Stimulated activated CD4-positive, alpha-beta T cell treated with anti-CD3 and anti-CD28 coated beads, Interleukin-4, amount 100 ng/mL, for 1 hour (primary cell): ENCODE results near the gene ZPR1.

ENCODE experiments used
- DNase-seq: peaks from one replicate; pipeline ENCODE4 v3.0.0-alpha.2; 2020

Gene ZPR1

DNA sequence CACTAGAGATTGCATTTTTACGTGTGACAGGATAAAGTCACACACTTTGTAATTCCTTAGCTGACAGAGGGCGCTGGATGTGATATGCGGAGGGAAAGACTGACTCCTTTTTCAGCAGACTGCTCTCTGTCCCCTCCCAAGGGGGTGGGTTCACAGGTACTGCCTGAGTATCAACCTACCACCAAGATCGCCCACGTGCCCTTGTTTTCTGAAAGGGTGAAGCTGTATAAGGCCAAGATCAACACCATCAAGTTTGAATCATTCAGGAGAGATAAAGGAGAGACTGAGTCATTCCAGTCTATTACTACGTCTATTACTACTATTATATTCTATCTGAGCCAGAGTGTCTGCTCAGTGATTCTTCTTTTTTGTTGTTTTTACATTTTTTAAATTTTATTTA is 45.7 kb downstream of the ZPR1 start:
- DNase-seq = no peak

DNA sequence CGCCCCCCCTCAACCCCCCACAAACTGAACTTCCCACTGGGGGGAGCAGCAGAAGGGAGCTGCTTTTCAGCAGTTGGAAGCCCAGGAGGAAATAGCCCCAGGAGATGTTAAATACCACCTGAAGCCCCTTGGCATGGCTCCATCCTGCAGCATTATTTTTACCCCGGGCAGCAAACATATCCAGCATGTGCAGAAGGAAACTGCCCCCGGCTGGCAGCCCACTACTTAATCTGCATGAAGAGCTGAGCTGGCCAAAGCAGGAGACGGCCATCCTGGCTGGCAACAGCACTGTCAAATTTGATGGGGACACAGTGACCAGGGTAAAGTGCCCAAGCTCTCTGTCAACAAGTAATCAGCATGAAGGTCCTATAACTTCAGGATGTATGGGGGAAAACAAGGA is 47.1 kb downstream of the ZPR1 start:
- DNase-seq = no peak

DNA sequence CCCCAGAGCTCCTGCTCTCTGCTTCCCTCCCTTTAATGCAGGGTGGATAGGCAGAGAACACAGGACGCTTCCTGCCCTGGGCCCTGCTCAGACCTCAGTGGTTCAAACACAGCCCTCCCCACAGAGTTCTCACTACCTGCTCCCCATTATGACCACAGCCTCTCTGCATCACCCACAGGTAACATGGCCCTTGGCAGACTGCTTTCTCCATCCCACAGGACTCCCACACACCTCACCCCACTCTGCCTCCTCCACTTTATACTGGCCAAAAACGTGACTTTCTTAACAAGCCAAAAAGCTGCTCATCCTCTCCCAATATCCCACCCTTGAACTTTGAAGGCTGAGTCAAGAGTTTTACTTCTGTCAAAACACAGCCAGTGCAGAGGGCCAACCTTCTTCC is 48.8 kb downstream of the ZPR1 start:
- DNase-seq = no peak

DNA sequence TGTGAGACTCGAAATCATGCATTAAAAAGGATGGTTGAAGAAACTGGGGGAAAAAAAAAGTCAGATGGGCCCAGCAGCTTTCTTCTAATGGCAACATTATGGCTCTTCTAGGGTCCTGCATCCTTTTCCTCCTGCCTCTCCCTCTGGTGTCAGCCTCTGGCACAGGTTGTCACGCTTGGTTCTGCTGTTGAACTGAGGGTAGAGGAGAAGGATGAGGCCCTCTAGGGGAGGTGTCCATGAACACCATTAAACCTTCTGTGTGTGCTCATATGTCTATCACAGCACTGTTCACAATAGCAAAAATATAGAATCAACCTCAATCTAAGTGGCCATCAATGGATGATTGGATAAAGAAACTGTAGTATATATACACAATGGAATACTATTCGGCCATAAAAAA is 51.1 kb downstream of the ZPR1 start:
- DNase-seq = no peak

DNA sequence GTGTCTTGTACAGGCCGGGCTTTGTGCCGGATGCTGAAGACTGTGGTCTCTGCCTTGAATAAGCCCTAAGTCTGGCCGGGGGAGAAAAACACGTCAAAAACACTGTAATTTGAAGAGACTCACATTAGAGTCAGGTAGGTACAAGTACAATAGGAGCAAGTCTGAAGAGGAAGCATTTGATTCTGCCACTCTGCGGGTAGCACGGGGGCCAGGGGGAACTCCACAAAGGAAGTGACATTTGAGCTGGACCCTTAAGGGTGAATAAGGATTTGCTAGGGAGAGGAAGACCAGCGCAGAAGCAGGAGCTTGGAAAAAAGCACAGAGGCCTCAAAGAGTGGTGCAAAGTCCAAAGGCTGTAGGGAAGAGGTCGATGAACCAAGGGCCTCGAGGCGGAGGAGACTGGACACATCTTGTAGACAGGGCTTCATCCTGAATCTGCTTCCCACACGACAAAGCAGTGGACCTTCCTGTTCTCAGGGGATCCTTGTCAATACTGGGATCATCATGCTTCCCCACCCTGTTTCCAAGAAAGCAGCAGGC is 53.8 kb downstream of the ZPR1 start:
- no peak for DNase-seq

- no peak for DNase-seq
Observed at GRCh38 chr11:116733043-116733755, 54.6 kb downstream of the ZPR1 start.

GRCh38 chr11:116732271-116733042 is 55.4 kb downstream of the ZPR1 start:
- DNase-seq = peak; percentile 58

DNA sequence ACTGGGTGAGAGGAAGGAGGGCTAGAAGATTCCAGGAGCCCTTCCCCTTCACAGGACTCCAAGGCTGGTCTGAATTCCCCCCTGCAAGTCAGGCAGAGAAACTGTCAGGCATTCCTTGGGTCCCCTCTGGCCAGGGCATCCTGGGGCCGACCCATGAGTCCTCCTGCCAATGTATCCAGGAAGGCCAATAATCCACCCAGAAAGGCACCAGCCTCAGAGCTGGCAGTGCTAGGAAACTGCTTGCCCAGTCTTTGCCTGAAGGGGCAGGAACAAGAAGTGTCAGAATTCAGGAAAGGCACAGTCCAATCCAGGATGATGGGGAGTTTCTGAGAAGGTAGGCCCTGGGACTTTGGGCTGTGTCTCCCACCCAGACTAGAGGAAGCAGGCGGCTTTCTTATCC is 56.0 kb downstream of the ZPR1 start:
- no peak for DNase-seq

DNA sequence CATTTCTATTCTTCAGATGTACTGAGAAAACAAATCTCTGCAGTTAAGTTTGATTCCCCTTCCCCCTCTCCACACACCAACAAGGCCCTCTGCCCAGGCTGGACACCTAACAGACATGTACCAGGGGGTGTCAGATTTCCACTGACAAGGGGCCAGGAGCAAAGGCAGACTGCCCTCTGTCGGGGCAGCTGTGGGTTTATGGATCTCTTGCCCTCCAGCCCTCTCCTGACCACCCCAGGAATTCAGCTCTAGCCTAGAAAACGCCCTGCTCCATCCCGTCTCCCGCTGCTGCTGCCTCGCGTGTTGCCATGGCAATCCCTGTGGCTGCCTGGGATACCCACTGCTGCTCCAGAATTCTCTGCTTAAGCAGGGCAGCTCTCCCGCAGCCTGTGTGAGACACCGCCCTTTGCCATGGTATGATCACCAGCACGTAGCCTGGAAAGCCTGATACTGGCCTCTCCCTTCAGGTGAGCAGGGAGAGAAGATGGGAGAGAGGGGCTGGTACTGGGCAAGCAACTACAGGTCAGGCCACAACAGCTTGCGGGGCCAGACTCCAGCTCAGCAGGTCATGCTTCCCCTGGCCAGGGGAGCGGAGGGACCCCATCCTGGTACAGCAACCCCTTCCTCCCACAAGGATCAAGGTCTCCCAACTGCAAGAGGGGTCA is 56.6 kb downstream of the ZPR1 start:
- no peak for DNase-seq

GRCh38 chr11:116730601-116731000 is 57.2 kb downstream of the ZPR1 start:
- no peak for DNase-seq

- no peak for DNase-seq
Observed at GRCh38 chr11:116730241-116730561, 57.6 kb downstream of the ZPR1 start.

GRCh38 chr11:116729501-116730240 is 58.2 kb downstream of the ZPR1 start:
- no peak for DNase-seq

GRCh38 chr11:116727990-116728389 is 59.8 kb downstream of the ZPR1 start:
- DNase-seq = no peak

- DNase-seq = no peak
Observed at GRCh38 chr11:116725434-116726221, 62.2 kb downstream of the ZPR1 start.

GRCh38 chr11:116724813-116725212 is 63.0 kb downstream of the ZPR1 start:
- no peak for DNase-seq
